OCI-LY1 (cell line): Measurements from ENCODE around the gene PDCL3.

Source experiments
- CTCF ChIP-seq: fragments of 200-600 bp; sonication (generic), shearing (Covaris generic); IDR thresholded peaks from 2 replicates; pipeline ENCODE4 v1.5.1; 2017; ENCODE audit warnings: mild to moderate bottlenecking, antibody characterized with exemption, low read length, moderate library complexity, mixed read lengths
- EZH2 ChIP-seq: fragments of 200-600 bp; sonication (generic), shearing (Covaris generic); IDR thresholded peaks from 2 replicates; pipeline ENCODE4 v1.8.0; 2017; ENCODE audit warnings: borderline replicate concordance, mixed run types, mild to moderate bottlenecking, antibody characterized with exemption, low read length, moderate library complexity, mixed read lengths

GRCh38 chr2:100610381-100610831, 47.6 kb downstream of the PDCL3 start:
- TF ChIP-seq CTCF (peak; percentile 76), EZH2 (no peak)
